SHP77 (cell line): ENCODE results near the gene PJVK.
A peak's percentile ranks its signal among the peaks of the same experiment; 100 is the strongest.
"Not testable (repeated sequence)": the region's sequence is repeated elsewhere in the genome, so short reads cannot be mapped to it uniquely, and the experiment has no call there.

Experiments used
- DNase-seq, 2 experiments: peaks; one replicate each; lab custom pipeline; 2025; lab: John Stamatoyannopoulos, UW

PJVK gene

DNA sequence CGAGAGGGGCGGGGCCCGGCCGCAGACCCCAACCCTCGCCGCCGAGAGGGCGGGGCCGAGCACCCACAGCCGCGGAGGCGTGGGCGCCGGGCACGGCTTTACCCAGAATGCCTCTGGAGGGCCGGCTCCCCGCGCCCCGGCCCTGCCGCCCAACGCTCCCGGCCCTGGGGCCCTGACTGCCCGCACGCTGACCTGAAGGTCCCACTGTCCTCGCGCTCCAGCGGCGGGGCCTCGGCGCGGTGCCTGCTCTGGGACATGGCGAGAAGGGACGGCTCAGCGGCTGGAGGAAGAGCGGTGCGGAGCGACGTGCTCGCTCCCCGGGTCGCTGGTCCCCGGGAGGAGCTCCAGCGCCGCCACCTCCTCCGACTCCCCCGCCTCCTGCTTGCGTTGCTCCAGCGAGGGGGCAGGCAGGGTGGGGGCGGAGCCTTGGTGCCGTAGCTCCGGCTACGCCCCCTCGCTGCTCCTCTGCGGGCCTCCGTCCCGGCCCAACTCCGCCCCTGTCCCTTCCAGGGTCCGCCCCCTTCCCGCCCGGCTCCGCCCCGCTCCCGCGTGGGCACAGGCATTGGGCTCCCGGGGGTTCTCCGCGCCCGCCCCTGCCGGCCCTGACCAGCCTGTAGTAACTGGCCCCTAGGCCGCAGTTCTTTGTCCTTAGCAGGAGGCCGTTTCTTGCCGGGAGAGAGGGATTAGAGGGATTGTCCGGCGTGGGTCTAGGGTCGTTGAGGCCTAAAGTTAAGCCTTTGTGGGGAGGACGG is at the start of gene PJVK, which contains the start of gene PRKRA:
TSS of gene PJVK (plus strand) at position 605 of the 752 bp plus-strand sequence. CDS start 2,032 bp downstream, outside the sequence.
TSS of gene PRKRA (minus strand) at position 402 of the 752 bp plus-strand sequence. CDS start at position 257, 145 bp downstream.
- DNase-seq: peak; percentile 81 to 82

DNA sequence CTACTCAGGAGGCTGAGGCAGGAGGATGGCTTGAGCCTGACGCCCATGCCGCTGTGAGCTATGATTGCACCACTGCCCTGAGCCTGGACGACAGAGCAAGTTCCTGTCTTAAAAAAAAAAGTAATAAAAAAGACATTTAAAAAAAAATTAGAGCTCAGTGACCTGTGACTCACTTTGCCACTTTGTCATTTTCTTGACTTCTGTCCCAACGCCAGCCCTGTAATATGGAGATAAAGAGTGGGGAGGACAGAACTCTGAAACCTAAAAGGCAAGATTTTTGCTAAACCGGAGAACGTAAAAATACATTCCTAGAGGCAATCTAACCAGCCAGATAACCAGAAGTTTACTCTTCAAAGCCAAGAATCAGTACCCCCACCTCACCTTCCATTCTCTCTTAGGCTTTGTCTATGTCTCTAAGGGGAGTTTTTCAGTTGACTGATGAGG is 49.2 kb upstream of the PJVK start:
- DNase-seq: no peak

GRCh38 chr2:178403671-178404306 is 47.4 kb upstream of the PJVK start:
- no peak for DNase-seq

GRCh38 chr2:178404368-178404767 is 46.8 kb upstream of the PJVK start:
- peak; percentile 78 to 79 for DNase-seq

GRCh38 chr2:178409261-178409660 is 41.9 kb upstream of the PJVK start:
- no peak for DNase-seq

GRCh38 chr2:178412047-178412446 is 39.1 kb upstream of the PJVK start:
- peak in 1 of 2 experiments; percentile 9 for DNase-seq

DNA sequence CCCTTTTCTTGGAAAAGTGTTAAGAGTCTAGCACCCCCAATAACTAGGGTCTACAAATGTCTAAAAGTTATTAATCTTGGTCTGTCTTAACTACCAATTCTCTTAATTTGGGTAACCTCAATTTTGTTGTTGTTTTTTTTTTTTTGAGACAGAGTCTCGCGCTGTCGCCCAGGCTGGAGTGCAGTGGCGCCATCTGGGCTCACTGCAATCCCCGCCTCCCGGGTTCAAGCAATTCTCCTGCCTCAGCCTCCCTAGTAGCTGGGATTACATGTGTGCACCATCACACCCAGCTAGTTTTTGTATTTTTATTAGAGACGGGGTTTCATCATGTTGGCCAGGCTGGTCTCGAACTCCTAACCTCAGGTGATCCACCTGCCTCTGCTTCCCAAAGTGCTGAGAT is 38.7 kb upstream of the PJVK start:
- DNase-seq: not testable (repeated sequence)

DNA sequence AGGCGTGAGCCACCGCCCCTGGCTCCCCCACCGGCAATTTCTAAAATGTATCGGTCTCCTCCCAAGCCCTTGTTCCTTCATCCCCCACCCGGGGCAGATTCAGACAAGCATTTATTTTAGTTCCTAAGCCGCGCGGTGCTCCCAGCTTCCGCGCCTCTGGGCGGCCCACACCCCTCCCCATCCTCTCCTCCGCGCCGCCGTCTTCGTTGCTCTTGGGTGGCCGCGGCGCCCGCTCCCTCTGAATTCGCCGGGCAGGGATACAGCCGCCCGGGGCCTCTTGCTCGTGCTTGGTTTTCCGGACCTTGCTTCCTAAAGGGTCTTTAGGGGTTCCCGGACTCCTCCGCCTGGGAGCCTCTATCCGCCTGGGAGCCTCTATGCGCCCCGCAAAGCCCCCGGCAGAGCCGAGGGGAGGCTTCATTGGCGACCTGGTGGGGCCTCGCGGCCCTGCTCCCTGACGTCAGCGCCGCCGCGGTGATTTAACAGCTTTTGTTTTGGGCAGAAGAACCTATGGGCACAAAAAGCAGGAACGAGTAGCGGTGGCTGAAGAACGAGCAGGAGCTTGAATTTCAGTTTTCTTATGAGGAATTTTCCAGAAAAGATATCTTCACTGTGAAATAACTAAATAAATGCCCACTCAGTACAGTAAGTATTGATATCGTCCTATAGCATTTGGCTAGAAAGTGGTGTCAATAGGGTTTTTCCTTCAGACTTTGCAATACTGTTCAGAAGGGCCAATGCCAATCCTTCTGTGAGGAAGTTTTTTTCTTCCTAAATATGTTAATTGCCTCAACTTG is 37.5 kb upstream of the PJVK start:
- peak; percentile 56 to 61 for DNase-seq

- DNase-seq: peak; percentile 88
Observed at GRCh38 chr2:178414266-178415247, 36.6 kb upstream of the PJVK start.

- no peak for DNase-seq
Observed at GRCh38 chr2:178415979-178416378, 35.2 kb upstream of the PJVK start.

DNA sequence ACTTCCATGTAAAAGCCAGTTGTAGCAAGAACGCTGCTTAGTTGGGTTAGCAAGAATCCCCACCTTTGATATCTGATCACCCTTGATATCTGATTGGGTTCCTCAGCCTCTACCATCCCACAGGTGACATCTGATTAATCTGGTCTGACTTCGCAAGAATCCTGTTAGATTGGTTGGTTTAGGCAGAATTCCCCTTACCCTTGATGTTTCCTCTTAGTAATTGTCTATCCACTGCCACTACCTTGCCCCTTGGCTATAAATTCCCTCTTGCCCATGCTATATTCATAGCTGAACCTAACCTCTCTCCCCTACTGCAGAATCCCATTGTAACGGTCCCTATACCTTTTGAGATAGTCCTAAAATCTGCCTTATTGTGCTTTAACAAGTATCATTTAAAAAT is 33.3 kb upstream of the PJVK start:
- DNase-seq: no peak

DNA sequence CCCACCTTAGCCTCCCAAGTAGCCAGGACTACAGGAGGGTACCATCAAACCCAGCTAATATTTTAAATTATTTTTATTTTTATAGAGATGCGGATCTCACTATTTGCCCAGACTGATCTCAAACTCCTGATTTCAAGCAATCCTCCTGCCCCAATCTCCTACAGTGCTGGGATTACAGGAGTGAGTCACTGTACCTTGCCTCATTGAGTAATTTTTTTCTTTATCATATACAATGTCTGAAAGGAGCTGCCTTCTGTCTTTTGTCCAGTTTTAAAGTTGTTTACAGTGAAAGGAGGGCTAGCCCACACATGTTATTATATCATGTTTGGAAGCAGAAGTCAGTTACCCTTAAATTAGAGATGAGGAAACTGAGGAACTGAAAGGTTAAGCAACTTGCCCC is 32.8 kb upstream of the PJVK start:
- no peak for DNase-seq

GRCh38 chr2:178419123-178419522 is 32.1 kb upstream of the PJVK start:
- DNase-seq: no peak

DNA sequence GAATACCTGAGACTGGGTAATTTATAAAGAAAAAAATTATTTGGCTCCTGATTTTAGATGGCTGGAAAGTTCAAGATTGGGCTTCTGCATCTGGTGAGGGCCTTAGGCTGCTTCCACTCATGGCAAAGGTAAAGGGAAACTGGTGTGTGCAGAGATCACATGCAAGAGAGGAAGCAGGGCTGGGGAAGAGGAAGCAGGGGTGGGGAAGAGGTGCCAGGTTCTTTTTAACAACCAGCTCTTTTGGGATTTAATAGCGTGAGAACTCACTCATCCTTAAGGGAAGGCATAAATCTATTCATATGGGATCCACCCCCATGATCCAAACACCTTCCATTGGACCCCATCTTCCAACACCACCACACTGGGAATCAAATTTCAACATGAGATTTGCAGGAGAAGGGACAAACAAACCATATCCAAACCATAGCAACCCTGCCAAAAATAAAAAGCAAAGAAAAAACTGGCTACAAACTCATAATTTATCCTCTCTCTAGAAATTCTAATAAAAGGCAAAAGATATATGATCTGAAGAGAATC is 30.6 kb upstream of the PJVK start:
- no peak for DNase-seq

DNA sequence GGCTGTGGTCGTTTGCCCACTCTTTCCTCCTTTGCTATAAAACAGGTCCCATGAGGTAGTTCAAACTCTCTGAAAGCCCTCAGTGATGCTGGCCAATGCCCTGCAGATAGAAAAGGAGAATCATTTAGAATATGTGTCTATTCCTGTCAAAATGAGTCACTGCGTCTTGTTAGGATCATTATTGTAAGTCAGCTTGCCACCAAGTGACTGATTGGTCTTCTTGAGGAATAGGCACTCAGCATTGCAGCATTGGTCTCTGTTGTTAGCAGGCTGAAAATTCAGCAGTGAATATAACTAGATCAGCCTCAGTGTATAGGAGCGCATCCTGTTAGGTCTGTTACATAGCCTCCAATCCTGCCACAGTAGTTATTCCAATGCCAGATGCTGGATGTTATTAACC is 29.1 kb upstream of the PJVK start:
- no peak for DNase-seq

- DNase-seq: not testable (repeated sequence)
Observed at GRCh38 chr2:178423746-178424145, 27.4 kb upstream of the PJVK start.

DNA sequence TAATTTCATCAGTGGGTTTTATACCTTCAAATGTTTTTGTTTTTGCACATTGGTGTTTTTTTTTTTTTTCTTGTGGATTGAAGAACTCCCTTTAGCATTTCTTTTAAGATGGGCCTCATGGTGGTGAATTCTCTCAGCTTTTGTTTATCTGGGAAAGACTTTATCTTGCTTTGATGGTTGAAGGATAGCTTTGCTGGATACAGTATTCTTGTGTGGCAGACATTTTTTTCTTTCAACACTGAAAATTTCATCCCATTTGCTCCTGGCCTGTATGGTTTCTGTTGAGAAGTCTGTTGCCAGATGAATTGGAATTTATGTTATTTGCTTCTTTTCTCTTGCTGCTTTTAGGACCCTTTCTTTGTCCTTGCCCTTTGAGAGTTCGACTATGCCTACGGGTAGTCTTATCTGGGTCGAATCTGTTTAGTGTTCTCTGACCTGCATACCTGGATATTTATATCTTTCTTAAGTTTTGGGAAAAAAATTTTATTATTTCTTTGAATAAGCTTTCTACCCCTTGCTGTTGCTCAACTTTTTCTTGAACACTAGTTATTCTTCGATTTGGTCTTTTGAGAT is 25.8 kb upstream of the PJVK start:
- DNase-seq: no peak

- DNase-seq: no peak
Observed at GRCh38 chr2:178426388-178426787, 24.8 kb upstream of the PJVK start.

- no peak for DNase-seq
Observed at GRCh38 chr2:178427458-178427857, 23.7 kb upstream of the PJVK start.

DNA sequence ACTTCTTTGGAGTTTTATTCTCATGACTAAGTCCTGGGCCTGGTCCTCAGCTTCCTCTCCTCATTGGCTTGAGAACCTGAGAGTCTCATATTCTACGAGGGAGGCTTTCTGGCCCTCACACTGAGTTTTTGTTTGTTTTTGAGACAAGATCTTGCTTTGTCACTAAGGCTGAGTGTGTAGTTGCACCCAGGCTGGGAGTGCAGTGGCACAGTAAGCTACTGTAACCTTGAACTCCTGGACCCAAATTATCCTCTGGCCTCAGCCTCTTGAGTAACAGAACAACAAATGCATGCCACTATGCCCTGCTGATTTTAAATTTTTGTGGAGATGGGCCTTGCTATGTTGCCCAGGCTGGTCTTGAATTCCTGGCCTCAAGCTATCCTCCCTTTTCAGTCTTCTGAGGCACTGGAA is 22.8 kb upstream of the PJVK start:
- DNase-seq: no peak

DNA sequence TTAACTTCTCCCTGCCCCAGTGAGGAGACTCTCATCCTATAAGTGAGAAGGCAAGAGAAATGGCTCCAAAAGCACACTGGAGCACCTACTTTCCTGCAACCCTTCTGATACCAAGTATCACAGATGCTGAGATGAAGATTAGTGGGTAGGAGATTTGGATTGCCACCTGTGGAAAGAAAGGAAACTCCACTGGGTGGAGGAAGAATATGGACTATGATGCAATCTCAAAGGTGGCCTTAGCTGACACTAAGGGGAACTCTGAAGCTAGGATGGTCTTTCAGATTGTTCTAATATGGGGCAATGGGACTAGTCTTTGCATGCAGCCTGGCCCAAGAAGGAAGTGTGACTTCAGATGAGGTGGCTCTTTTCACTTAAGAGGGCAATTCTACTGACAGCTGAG is 21.8 kb upstream of the PJVK start:
- DNase-seq: no peak
